Cardiac fibroblast (primary cell): ENCODE measurements around the gene CPEB4.
A peak's percentile ranks its signal among the peaks of the same experiment; 100 is the strongest.

Experiments used
- DNase-seq, 2 donors: peaks; one replicate each; pipeline versions ENCODE4 v3.0.0 to v3.0.0-alpha.2; 2010; ENCODE audit warnings: low read depth in 2 of 2
- H3K4me3 ChIP-seq, 2 donors: replicated peaks in 1 of 2; 1 replicate in 1 of 2; 2 replicates in 1 of 2; pipeline ENCODE4 v1.5.1; 2011; ENCODE audit warnings: low read depth in 2 of 2, low read length in 2 of 2, mild to moderate bottlenecking in 2 of 2, moderate library complexity in 1 of 2
- TF ChIP-seq, protein P1 (sequence below): IDR thresholded peaks from one replicate; pipeline ENCODE4 v1.5.1; 2011; ENCODE audit warnings: low read depth, mild to moderate bottlenecking, low read length, inconsistent platforms

Gene CPEB4

DNA sequence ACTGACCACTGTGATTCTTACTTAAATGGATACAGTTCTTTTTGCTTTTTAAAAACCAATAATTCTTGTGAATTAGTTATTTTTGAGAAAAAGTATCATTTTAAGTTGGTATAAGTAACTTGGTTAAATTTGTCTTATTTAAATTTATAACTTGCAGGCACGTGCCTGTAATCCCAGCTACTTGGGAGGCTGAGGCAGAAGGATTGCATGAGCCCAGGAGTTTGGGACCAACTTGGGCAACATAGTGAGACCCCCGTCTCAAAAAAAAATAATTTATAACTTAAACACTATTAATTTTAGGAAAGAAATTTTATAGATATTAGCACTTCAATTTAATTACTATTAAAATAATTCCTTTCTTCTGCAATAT is 5.0 kb downstream of the CPEB4 start:
- TF ChIP-seq, protein P1, sequence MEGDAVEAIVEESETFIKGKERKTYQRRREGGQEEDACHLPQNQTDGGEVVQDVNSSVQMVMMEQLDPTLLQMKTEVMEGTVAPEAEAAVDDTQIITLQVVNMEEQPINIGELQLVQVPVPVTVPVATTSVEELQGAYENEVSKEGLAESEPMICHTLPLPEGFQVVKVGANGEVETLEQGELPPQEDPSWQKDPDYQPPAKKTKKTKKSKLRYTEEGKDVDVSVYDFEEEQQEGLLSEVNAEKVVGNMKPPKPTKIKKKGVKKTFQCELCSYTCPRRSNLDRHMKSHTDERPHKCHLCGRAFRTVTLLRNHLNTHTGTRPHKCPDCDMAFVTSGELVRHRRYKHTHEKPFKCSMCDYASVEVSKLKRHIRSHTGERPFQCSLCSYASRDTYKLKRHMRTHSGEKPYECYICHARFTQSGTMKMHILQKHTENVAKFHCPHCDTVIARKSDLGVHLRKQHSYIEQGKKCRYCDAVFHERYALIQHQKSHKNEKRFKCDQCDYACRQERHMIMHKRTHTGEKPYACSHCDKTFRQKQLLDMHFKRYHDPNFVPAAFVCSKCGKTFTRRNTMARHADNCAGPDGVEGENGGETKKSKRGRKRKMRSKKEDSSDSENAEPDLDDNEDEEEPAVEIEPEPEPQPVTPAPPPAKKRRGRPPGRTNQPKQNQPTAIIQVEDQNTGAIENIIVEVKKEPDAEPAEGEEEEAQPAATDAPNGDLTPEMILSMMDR: no peak
- DNase-seq: no peak
- H3K4me3 ChIP-seq: peak overlapping the region in 1 of 2 donors; percentile 78

DNA sequence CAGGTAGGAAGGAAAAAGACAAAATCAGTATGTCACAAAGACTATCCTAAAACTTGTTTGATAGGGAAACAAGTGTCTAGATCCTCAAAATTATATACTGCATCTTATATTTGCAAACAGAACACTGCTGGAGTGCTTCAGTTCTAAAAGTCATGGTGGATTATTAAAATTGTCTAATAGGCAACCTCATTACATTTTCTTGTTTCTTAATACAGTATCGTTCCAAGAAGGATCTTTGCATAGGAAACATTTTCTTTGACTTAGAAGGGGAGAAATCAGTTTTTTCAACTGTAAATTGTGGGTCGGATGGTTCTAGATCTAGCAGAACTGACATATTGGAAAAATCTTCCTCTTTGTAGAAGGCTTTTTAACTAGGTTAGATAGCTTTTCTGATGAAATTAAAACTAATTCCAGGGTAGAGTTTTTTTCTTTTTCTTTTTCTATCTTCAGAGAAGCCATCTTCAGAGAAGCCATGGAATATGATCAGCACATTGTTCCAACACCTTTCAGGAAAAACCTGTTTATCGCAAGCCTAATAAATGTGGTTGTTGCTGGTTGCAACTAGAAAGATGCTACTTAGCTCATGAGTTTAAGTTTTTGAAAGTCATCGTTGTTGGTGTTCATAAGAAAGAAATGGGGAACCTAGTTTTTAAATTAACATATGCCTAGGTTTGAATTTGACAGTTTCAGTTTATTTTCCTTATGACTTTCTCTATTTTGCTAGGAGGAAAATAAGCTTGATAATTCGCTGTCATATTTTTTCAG is 7.4 kb downstream of the CPEB4 start:
- H3K4me3 ChIP-seq: no peak overlapping the region
- TF ChIP-seq, protein P1: no peak
- DNase-seq: no peak

DNA sequence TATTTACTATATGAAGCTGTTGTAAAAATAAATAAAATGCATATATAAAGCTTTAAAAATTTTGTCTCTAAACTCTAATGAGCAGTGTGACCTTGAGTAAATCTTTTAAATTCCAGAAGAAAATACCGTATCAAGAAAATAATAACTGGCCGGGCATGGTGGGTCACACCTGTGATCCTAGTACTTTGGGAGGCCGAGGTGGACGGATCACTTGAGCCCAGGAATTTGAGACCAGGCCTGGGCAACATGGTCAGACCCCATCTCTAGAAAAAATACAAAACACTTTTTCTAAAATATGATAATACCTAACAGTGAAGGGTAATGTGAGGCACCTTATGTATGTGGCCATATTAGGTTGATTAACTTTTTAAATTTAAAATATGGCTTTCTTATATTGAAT is 8.5 kb downstream of the CPEB4 start:
- no peak overlapping the region for H3K4me3 ChIP-seq
- TF ChIP-seq, protein P1: no peak
- DNase-seq: no peak

DNA sequence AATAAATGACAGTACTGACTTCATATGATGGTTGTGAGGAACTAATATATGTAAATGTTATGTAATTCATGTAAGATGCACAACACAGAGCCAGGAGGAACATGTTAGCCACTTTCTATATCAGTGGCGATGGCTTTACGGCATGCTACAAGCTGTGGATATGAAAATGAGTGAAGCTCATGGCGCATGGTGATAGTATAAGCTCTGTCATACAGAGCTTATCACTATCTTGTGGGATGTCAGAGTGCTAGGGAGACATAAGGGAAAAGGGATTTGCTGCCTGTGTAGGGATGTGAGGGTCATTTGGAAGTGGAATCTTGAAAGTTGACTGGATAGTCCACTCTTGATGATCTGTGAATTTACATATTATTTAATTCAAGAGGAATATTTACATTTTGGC is 13.6 kb downstream of the CPEB4 start:
- no peak for DNase-seq
- H3K4me3 ChIP-seq: no peak overlapping the region
- TF ChIP-seq, protein P1: no peak

DNA sequence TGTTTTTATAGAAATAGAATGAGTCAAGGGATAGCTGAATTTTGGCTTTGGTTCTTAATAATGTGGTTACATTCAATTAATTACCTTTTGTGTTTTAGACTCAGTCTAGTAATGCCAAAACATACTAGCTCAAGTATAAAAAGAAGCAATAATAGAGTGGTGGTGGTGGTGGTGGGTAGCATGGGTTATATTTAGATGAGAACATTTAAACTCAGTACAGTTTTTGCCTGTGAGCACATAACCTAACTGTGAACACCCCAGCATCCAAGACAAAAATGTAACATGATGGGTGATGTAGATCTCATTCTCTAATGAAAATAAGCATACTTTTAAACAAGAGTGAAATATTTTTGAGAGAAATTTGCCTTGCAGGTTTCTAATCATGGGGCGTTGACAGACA is 14.2 kb downstream of the CPEB4 start:
- TF ChIP-seq, protein P1: no peak

DNA sequence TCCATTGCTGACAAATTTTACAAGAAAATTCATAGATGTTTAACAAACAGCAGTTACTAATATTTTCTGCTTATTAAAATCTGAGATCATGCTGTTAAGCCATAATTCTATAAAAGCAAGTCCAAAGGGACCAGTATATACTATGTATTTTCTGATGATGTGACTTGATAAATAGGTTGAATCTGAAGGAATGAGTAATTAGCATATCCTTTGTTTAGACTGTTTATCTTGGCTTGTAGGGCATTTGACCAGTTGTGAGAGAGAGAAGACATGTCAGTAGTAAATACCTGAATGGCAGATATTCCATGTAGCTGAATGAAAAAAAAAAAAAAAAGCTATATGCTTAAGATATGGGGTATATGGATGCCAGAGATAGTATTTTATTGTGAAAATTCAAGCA is 14.6 kb downstream of the CPEB4 start:
- TF ChIP-seq, protein P1: no peak
- DNase-seq: peak in 1 of 2 donors; percentile 43
- no peak overlapping the region for H3K4me3 ChIP-seq

More for the DNA sequence above, 14.2 kb downstream of the CPEB4 start:
- no peak overlapping the region for H3K4me3 ChIP-seq
- no peak for DNase-seq
